ENCODE results near the gene FAM120A.
A peak's percentile ranks its signal among the peaks of the same experiment; 100 is the strongest.

FAM120A gene

DNA sequence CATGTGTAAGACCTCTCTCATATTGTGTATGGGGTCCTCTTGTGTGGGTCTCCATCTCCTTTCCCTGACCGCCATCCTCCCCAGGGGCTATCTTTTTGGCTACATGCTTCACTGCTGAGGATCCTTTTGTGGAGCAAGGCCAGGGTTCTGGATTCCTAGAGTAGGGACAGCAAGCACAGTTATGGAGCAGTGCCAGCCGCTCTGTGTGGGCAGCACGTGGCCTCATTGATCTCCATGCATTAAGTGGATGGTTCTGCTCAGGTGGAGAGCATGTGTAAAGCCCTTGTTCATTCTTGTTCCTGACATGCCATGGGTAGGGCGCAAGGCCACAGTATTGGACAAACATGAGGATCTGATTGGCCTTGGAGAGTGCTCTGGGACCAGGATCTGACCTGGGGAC lies 133.8 kb downstream of the FAM120A start:
- Mint-ChIP-seq H3K4me1 (peaks cover 31 to 60% of the 10 kb centered on the region in 2 donors), H3K36me3 (peaks cover 3 to 13% of the 10 kb centered on the region in 2 donors), H3K27me3 (no peaks in the 10 kb centered on the region), H3K27ac (no peak overlapping the region), H3K4me3 (no peak overlapping the region), H3K9me3 (peaks cover 0 to 3% of the 10 kb centered on the region in 2 donors)
- ATAC-seq (replicated peaks) (no peak), DNase-seq (no peak)

- no peak for ATAC-seq (replicated peaks)
- H3K27me3 Mint-ChIP-seq, result no peaks in the 10 kb centered on the region
- no peak overlapping the region for H3K27ac Mint-ChIP-seq
- DNase-seq, result no peak
- peaks cover 31 to 57% of the 10 kb centered on the region in 2 donors for H3K4me1 Mint-ChIP-seq
- H3K36me3 Mint-ChIP-seq, result peaks cover 3 to 13% of the 10 kb centered on the region in 2 donors
- peaks cover 0 to 3% of the 10 kb centered on the region in 2 donors for H3K9me3 Mint-ChIP-seq
- H3K4me3 Mint-ChIP-seq, result no peak overlapping the region
These were observed 134.2 kb downstream of the FAM120A start for GRCh38 chr9:93585695-93586094.

DNA sequence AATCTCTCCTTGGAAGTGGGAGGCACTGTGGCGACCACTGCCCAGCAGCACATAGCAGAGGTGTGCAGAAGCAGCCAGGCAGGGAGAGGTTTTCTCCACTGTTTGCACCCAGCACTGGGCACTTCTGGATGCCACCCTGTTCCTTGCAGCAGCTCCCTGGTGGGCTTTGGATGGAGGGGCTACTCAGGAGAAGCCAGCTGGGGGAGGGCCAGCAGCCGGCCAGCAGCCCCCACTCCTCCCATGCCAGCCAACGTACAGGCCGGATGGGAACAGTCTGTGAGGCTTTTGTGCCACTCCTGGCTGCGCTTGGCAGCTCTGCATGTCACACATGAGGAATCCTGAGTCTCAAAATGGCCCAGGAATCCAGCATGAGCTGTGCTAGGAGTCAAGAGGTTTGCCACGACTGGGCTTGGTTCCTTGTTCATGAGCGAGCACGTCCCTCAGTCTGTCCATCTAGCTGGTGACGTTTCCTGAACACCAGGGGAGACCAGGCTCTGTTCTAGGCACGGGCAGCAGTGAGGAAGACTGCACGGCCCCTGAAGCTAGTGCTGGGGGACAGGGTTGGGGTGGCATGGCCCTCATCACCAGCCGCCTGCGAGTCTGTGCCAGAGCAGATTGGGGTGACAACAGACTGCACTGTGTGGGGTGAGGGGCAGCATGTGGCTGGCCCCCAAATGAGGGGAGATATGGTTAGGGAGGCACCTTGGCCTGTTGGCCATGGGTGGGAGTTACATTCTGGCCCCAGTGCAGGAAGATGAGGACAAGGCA lies 135.0 kb downstream of the FAM120A start:
- no peak for ATAC-seq (replicated peaks)
- DNase-seq, result no peak
- H3K4me1 Mint-ChIP-seq, result peaks cover 29 to 50% of the 10 kb centered on the region in 2 donors

GRCh38 chr9:93587284-93587650 lies 135.8 kb downstream of the FAM120A start:
- H3K4me1 Mint-ChIP-seq, result peaks cover 34 to 50% of the 10 kb centered on the region in 2 donors
- DNase-seq (no peak), ATAC-seq (replicated peaks) (no peak)
- H3K27ac Mint-ChIP-seq, result no peak overlapping the region
- no peak overlapping the region for H3K4me3 Mint-ChIP-seq
- peaks cover 0 to 3% of the 10 kb centered on the region in 2 donors for H3K9me3 Mint-ChIP-seq
- peaks cover 3 to 13% of the 10 kb centered on the region in 2 donors for H3K36me3 Mint-ChIP-seq
- no peaks in the 10 kb centered on the region for H3K27me3 Mint-ChIP-seq

More for the DNA sequence above, 135.0 kb downstream of the FAM120A start:
- no peak overlapping the region for H3K4me3 Mint-ChIP-seq
- H3K27me3 Mint-ChIP-seq, result no peaks in the 10 kb centered on the region
- peaks cover 0 to 3% of the 10 kb centered on the region in 2 donors for H3K9me3 Mint-ChIP-seq
- peaks cover 3 to 13% of the 10 kb centered on the region in 2 donors for H3K36me3 Mint-ChIP-seq
- H3K27ac Mint-ChIP-seq, result no peak overlapping the region

GRCh38 chr9:93587651-93588347 lies 136.3 kb downstream of the FAM120A start:
- H3K4me3 Mint-ChIP-seq, result no peak overlapping the region
- DNase-seq (no peak), ATAC-seq (replicated peaks) (no peak)
- H3K27me3 Mint-ChIP-seq, result no peaks in the 10 kb centered on the region
- peaks cover 0 to 3% of the 10 kb centered on the region in 2 donors for H3K9me3 Mint-ChIP-seq
- peaks cover 37 to 48% of the 10 kb centered on the region in 2 donors for H3K4me1 Mint-ChIP-seq
- H3K36me3 Mint-ChIP-seq, result peaks cover 3 to 13% of the 10 kb centered on the region in 2 donors
- H3K27ac Mint-ChIP-seq, result no peak overlapping the region

- no peak overlapping the region for H3K27ac Mint-ChIP-seq
- peaks cover 39 to 45% of the 10 kb centered on the region in 2 donors for H3K4me1 Mint-ChIP-seq
- H3K9me3 Mint-ChIP-seq, result peaks cover 0 to 3% of the 10 kb centered on the region in 2 donors
- no peak overlapping the region for H3K4me3 Mint-ChIP-seq
- ATAC-seq (replicated peaks) (no peak), DNase-seq (no peak)
- H3K27me3 Mint-ChIP-seq, result no peaks in the 10 kb centered on the region
- H3K36me3 Mint-ChIP-seq, result peaks cover 3 to 13% of the 10 kb centered on the region in 2 donors
These were observed 137.4 kb downstream of the FAM120A start for GRCh38 chr9:93588641-93589609.

DNA sequence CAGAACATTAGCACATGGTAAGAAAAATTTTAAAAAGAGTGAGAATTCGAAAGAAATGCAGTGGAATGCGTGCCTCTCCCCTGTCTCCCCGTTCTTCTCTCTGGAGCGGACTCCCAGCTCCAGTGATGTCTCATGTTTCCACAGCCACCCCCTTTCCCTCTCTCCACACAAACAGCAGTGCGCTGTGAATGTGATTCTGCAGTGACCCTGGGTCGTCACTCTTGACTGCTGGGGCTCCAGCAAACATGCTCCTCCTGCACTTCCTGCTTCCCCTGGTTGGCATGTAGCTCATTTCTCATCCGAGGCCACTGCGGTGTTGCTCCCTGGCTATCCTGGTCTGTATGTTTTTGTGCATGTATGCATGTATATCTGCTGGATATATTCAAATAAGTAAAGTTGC lies 138.2 kb downstream of the FAM120A start:
- Mint-ChIP-seq H3K4me1 (peaks cover 45 to 46% of the 10 kb centered on the region in 2 donors), H3K4me3 (no peak overlapping the region), H3K27me3 (no peaks in the 10 kb centered on the region), H3K36me3 (peaks cover 3 to 7% of the 10 kb centered on the region in 2 donors), H3K9me3 (no peaks in the 10 kb centered on the region), H3K27ac (no peak overlapping the region)
- DNase-seq (no peak), ATAC-seq (replicated peaks) (no peak)

DNA sequence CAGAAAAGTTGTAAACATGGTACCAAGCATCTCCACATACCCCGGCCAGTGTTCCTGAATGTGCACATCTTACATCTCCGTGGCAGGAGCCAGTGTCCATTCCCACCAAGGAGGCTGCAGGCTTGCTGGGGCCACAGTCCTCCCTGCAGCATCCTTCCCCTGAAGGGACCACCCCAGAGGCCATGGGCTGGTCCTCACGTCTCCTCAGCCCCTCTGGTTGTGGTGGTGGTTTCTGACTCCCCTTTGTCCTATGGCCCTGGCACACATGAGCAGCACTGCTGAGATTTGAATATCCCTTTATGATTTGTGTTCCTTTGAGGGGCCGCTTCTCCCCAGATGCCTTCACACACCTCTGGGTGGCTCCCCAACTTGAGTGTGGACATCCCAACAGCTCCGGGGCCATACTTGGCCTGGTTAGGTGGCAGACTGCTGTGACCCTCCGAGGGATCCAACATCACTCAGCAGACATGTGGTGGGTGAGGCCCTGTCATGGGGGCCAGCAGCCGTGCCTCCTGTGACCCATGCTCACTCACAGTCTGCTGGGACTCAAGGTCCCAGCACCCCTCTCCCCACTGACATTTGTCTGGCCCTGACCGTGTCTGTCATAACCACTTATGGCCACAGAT lies 139.2 kb downstream of the FAM120A start:
- ATAC-seq (replicated peaks) (no peak), DNase-seq (no peak)
- no peak overlapping the region for H3K4me3 Mint-ChIP-seq
- H3K4me1 Mint-ChIP-seq, result peaks cover 46% of the 10 kb centered on the region in 2 donors
- H3K9me3 Mint-ChIP-seq, result no peaks in the 10 kb centered on the region
- no peaks in the 10 kb centered on the region for H3K36me3 Mint-ChIP-seq
- no peaks in the 10 kb centered on the region for H3K27me3 Mint-ChIP-seq
- peak overlapping the region; percentile 11 for H3K27ac Mint-ChIP-seq

DNA sequence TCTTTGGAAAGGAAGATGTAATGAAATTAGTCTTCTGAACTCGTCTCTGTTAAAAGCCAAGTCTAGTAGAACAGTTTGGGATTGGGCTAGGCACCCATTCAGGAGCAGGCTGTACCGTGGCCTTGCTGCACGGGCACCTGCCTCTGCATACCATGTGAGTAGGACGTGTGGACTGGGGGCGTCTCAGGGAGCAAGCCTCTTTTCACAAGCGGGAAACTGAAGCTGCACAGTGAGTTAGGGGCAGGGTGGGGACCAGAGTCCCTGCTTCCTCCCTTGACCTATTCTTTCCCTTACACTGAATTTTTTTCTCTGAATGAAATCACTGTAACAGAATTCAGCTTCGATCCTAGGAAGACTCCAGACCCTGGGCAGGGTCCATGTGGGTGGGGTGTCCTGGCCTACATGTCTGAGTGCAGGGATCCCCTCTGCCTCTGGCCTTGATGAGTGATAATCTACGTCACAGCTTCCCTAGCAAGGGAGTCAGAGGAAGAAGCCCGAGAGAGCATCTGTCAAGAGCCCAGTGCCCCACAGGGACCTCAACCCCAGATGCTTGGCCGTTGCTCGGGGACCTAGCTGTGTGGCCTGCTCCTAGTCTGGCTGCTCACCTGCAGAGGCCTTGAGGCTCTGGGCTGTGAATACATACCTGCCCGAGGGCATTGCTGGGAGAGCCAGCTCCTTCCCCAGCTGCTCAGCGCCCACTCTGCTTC lies 140.0 kb downstream of the FAM120A start:
- no peak for ATAC-seq (replicated peaks)
- no peaks in the 10 kb centered on the region for H3K36me3 Mint-ChIP-seq
- DNase-seq, result no peak
- peak overlapping the region; percentile 51 for H3K27ac Mint-ChIP-seq
- no peaks in the 10 kb centered on the region for H3K9me3 Mint-ChIP-seq
- H3K27me3 Mint-ChIP-seq, result no peaks in the 10 kb centered on the region
- H3K4me1 Mint-ChIP-seq, result peaks cover 49 to 53% of the 10 kb centered on the region in 2 donors
- H3K4me3 Mint-ChIP-seq, result no peak overlapping the region

- H3K4me1 Mint-ChIP-seq, result peaks cover 47 to 48% of the 10 kb centered on the region in 2 donors
- H3K27me3 Mint-ChIP-seq, result no peaks in the 10 kb centered on the region
- no peak for DNase-seq
- H3K27ac Mint-ChIP-seq, result peak overlapping the region; percentile 51
- no peaks in the 10 kb centered on the region for H3K9me3 Mint-ChIP-seq
- no peak for ATAC-seq (replicated peaks)
- no peaks in the 10 kb centered on the region for H3K36me3 Mint-ChIP-seq
- no peak overlapping the region for H3K4me3 Mint-ChIP-seq
These were observed 140.6 kb downstream of the FAM120A start for GRCh38 chr9:93592008-93592642.

- DNase-seq (no peak), ATAC-seq (replicated peaks) (peak; percentile 36 to 41)
- no peaks in the 10 kb centered on the region for H3K36me3 Mint-ChIP-seq
- no peaks in the 10 kb centered on the region for H3K27me3 Mint-ChIP-seq
- no peak overlapping the region for H3K27ac Mint-ChIP-seq
- H3K4me1 Mint-ChIP-seq, result peaks cover 48% of the 10 kb centered on the region in 2 donors
- no peaks in the 10 kb centered on the region for H3K9me3 Mint-ChIP-seq
- no peak overlapping the region for H3K4me3 Mint-ChIP-seq
These were observed 141.1 kb downstream of the FAM120A start for GRCh38 chr9:93592643-93593021.

DNA sequence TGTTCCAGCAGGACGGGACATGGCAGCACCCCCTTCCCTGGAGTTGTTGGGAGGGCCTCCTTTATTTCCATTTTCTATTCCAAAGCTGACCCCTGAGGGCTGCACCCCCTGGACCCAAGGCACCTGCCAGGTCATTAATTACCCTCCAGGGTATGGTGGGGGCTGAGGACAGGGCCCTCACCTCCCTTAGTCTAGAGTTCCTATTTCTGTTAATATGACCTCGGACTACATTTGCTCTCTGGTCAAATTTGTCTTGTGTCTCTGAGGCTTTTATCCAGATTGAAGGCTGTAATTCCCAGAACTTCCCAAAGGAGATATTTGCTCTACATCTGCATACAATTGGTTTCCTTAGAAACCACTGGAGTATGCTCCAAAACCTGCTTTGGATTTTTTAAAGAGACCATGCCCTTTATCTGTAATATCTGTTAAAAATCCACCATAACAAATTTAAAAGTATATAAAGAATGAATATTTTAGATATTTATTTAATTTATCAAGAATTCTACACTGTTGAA lies 141.7 kb downstream of the FAM120A start:
- ATAC-seq (replicated peaks) (no peak), DNase-seq (no peak)
- Mint-ChIP-seq H3K36me3 (no peaks in the 10 kb centered on the region), H3K4me3 (no peak overlapping the region), H3K27ac (no peak overlapping the region), H3K9me3 (no peaks in the 10 kb centered on the region), H3K27me3 (no peaks in the 10 kb centered on the region), H3K4me1 (peaks cover 48 to 51% of the 10 kb centered on the region in 2 donors)
